Measurements from ENCODE around the gene EPHB1. TPM values are rescaled to one million over a fixed set of nuclear protein-coding genes. Genes with fewer than 3 reads are reported as not detected.

Gene EPHB1
- polyA plus RNA-seq, 4 donors, result 0.65 to 1.0 TPM; not detected in 2

GRCh38 chr3:134905647-134905935 is 110.5 kb downstream of the EPHB1 start:
- Histone ChIP-seq H3K27ac (ENCODE audit: low read depth in 1 of 3, low read length in 2 of 3) (no peak overlapping the region), H3K4me1 (ENCODE audit: control insufficient read depth in 3 of 3, insufficient read depth in 2 of 3, low read depth in 1 of 3, low read length in 2 of 3) (no peaks in the 10 kb centered on the region), H3K4me3 (ENCODE audit: low read depth in 1 of 3, low read length in 3 of 3) (no peak overlapping the region), H3K36me3 (ENCODE audit: control insufficient read depth in 3 of 3, insufficient read depth in 2 of 3, low read depth in 1 of 3, low read length in 3 of 3) (no peaks in the 10 kb centered on the region), H3K27me3 (ENCODE audit: control insufficient read depth in 3 of 3, insufficient read depth in 3 of 3, low read length in 3 of 3) (no peaks in the 10 kb centered on the region), H3K9me3 (ENCODE audit: control insufficient read depth in 2 of 2, insufficient read depth in 1 of 2, low read depth in 1 of 2, low read length in 1 of 2) (no peaks in the 10 kb centered on the region)
- DNase-seq, result no peak
- FAIRE-seq, result no peak
- whole genome bisulfite sequencing, 3 donors, result 91 to 97% (median 93%) methylated on average over 2 of the region's 2 CpGs

GRCh38 chr3:134908271-134908670 is 113.2 kb downstream of the EPHB1 start:
- Histone ChIP-seq H3K27me3 (ENCODE audit: control insufficient read depth in 3 of 3, insufficient read depth in 3 of 3, low read length in 3 of 3) (no peaks in the 10 kb centered on the region), H3K4me3 (ENCODE audit: low read depth in 1 of 3, low read length in 3 of 3) (no peak overlapping the region), H3K9me3 (ENCODE audit: control insufficient read depth in 2 of 2, insufficient read depth in 1 of 2, low read depth in 1 of 2, low read length in 1 of 2) (no peaks in the 10 kb centered on the region), H3K36me3 (ENCODE audit: control insufficient read depth in 3 of 3, insufficient read depth in 2 of 3, low read depth in 1 of 3, low read length in 3 of 3) (no peaks in the 10 kb centered on the region), H3K27ac (ENCODE audit: low read depth in 1 of 3, low read length in 2 of 3) (no peak overlapping the region), H3K4me1 (ENCODE audit: control insufficient read depth in 3 of 3, insufficient read depth in 2 of 3, low read depth in 1 of 3, low read length in 2 of 3) (no peaks in the 10 kb centered on the region)
- 62 to 74% (median 63%) methylated on average over 2 of the region's 2 CpGs for WGBS, 3 donors
- DNase-seq (no peak), FAIRE-seq (no peak)

GRCh38 chr3:134910026-134910425 is 115.0 kb downstream of the EPHB1 start:
- no peak for DNase-seq
- Histone ChIP-seq H3K9me3 (ENCODE audit: control insufficient read depth in 2 of 2, insufficient read depth in 1 of 2, low read depth in 1 of 2, low read length in 1 of 2) (no peaks in the 10 kb centered on the region), H3K36me3 (ENCODE audit: control insufficient read depth in 3 of 3, insufficient read depth in 2 of 3, low read depth in 1 of 3, low read length in 3 of 3) (no peaks in the 10 kb centered on the region), H3K27ac (ENCODE audit: low read depth in 1 of 3, low read length in 2 of 3) (no peak overlapping the region), H3K4me1 (ENCODE audit: control insufficient read depth in 3 of 3, insufficient read depth in 2 of 3, low read depth in 1 of 3, low read length in 2 of 3) (no peaks in the 10 kb centered on the region), H3K27me3 (ENCODE audit: control insufficient read depth in 3 of 3, insufficient read depth in 3 of 3, low read length in 3 of 3) (no peaks in the 10 kb centered on the region), H3K4me3 (ENCODE audit: low read depth in 1 of 3, low read length in 3 of 3) (no peak overlapping the region)
- 85 to 87% (median 87%) methylated on average over 2 of the region's 2 CpGs for WGBS, 3 donors
- no peak for FAIRE-seq

GRCh38 chr3:134911586-134912548 is 116.8 kb downstream of the EPHB1 start:
- H3K4me3 ChIP-seq (ENCODE audit: low read depth in 1 of 3, low read length in 3 of 3), result no peak overlapping the region
- no peak for FAIRE-seq
- H3K27ac ChIP-seq (ENCODE audit: low read depth in 1 of 3, low read length in 2 of 3), result no peak overlapping the region
- no peaks in the 10 kb centered on the region for H3K4me1 ChIP-seq (ENCODE audit: control insufficient read depth in 3 of 3, insufficient read depth in 2 of 3, low read depth in 1 of 3, low read length in 2 of 3)
- 79 to 91% (median 88%) methylated on average over 11 of the region's 11 CpGs for WGBS, 3 donors
- no peaks in the 10 kb centered on the region for H3K27me3 ChIP-seq (ENCODE audit: control insufficient read depth in 3 of 3, insufficient read depth in 3 of 3, low read length in 3 of 3)
- H3K9me3 ChIP-seq (ENCODE audit: control insufficient read depth in 2 of 2, insufficient read depth in 1 of 2, low read depth in 1 of 2, low read length in 1 of 2), result no peaks in the 10 kb centered on the region
- DNase-seq, result no peak
- no peaks in the 10 kb centered on the region for H3K36me3 ChIP-seq (ENCODE audit: control insufficient read depth in 3 of 3, insufficient read depth in 2 of 3, low read depth in 1 of 3, low read length in 3 of 3)

- FAIRE-seq, result no peak
- DNase-seq, result no peak
- H3K4me1 ChIP-seq (ENCODE audit: control insufficient read depth in 3 of 3, insufficient read depth in 2 of 3, low read depth in 1 of 3, low read length in 2 of 3), result no peaks in the 10 kb centered on the region
- no peaks in the 10 kb centered on the region for H3K9me3 ChIP-seq (ENCODE audit: control insufficient read depth in 2 of 2, insufficient read depth in 1 of 2, low read depth in 1 of 2, low read length in 1 of 2)
- H3K27ac ChIP-seq (ENCODE audit: low read depth in 1 of 3, low read length in 2 of 3), result no peak overlapping the region
- no peaks in the 10 kb centered on the region for H3K27me3 ChIP-seq (ENCODE audit: control insufficient read depth in 3 of 3, insufficient read depth in 3 of 3, low read length in 3 of 3)
- 92 to 98% (median 93%) methylated on average over 32 to 37 of the region's 37 CpGs for WGBS, 3 donors
- H3K36me3 ChIP-seq (ENCODE audit: control insufficient read depth in 3 of 3, insufficient read depth in 2 of 3, low read depth in 1 of 3, low read length in 3 of 3), result no peaks in the 10 kb centered on the region
- H3K4me3 ChIP-seq (ENCODE audit: low read depth in 1 of 3, low read length in 3 of 3), result no peak overlapping the region
Observed at GRCh38 chr3:134916276-134916961, 121.4 kb downstream of the EPHB1 start.

- Histone ChIP-seq H3K27ac (ENCODE audit: low read depth in 1 of 3, low read length in 2 of 3) (no peak overlapping the region), H3K27me3 (ENCODE audit: control insufficient read depth in 3 of 3, insufficient read depth in 3 of 3, low read length in 3 of 3) (no peaks in the 10 kb centered on the region), H3K4me3 (ENCODE audit: low read depth in 1 of 3, low read length in 3 of 3) (no peak overlapping the region), H3K4me1 (ENCODE audit: control insufficient read depth in 3 of 3, insufficient read depth in 2 of 3, low read depth in 1 of 3, low read length in 2 of 3) (no peaks in the 10 kb centered on the region), H3K36me3 (ENCODE audit: control insufficient read depth in 3 of 3, insufficient read depth in 2 of 3, low read depth in 1 of 3, low read length in 3 of 3) (no peaks in the 10 kb centered on the region), H3K9me3 (ENCODE audit: control insufficient read depth in 2 of 2, insufficient read depth in 1 of 2, low read depth in 1 of 2, low read length in 1 of 2) (no peaks in the 10 kb centered on the region)
- FAIRE-seq, result no peak
- no peak for DNase-seq
Observed at GRCh38 chr3:134917631-134918030, 122.6 kb downstream of the EPHB1 start.

- no peak overlapping the region for H3K27ac ChIP-seq (ENCODE audit: low read depth in 1 of 3, low read length in 2 of 3)
- DNase-seq, result no peak
- no peaks in the 10 kb centered on the region for H3K4me1 ChIP-seq (ENCODE audit: control insufficient read depth in 3 of 3, insufficient read depth in 2 of 3, low read depth in 1 of 3, low read length in 2 of 3)
- H3K36me3 ChIP-seq (ENCODE audit: control insufficient read depth in 3 of 3, insufficient read depth in 2 of 3, low read depth in 1 of 3, low read length in 3 of 3), result no peaks in the 10 kb centered on the region
- no peak overlapping the region for H3K4me3 ChIP-seq (ENCODE audit: low read depth in 1 of 3, low read length in 3 of 3)
- peaks cover 0 to 2% of the 10 kb centered on the region in 2 donors for H3K9me3 ChIP-seq (ENCODE audit: control insufficient read depth in 2 of 2, insufficient read depth in 1 of 2, low read depth in 1 of 2, low read length in 1 of 2)
- FAIRE-seq, result no peak
- 0 to 42% (median 25%) methylated on average over 1 of the region's 1 CpG for WGBS, 3 donors
- no peaks in the 10 kb centered on the region for H3K27me3 ChIP-seq (ENCODE audit: control insufficient read depth in 3 of 3, insufficient read depth in 3 of 3, low read length in 3 of 3)
Observed at GRCh38 chr3:134918441-134918840, 123.4 kb downstream of the EPHB1 start.

GRCh38 chr3:134922101-134922500 is 127.0 kb downstream of the EPHB1 start:
- no peaks in the 10 kb centered on the region for H3K4me1 ChIP-seq (ENCODE audit: control insufficient read depth in 3 of 3, insufficient read depth in 2 of 3, low read depth in 1 of 3, low read length in 2 of 3)
- DNase-seq, result no peak
- peaks cover 0 to 18% of the 10 kb centered on the region in 2 donors for H3K9me3 ChIP-seq (ENCODE audit: control insufficient read depth in 2 of 2, insufficient read depth in 1 of 2, low read depth in 1 of 2, low read length in 1 of 2)
- no peak for FAIRE-seq
- H3K27ac ChIP-seq (ENCODE audit: low read depth in 1 of 3, low read length in 2 of 3), result no peak overlapping the region
- H3K4me3 ChIP-seq (ENCODE audit: low read depth in 1 of 3, low read length in 3 of 3), result no peak overlapping the region
- no peaks in the 10 kb centered on the region for H3K36me3 ChIP-seq (ENCODE audit: control insufficient read depth in 3 of 3, insufficient read depth in 2 of 3, low read depth in 1 of 3, low read length in 3 of 3)
- no peaks in the 10 kb centered on the region for H3K27me3 ChIP-seq (ENCODE audit: control insufficient read depth in 3 of 3, insufficient read depth in 3 of 3, low read length in 3 of 3)
- WGBS, 3 donors, result 86 to 93% (median 89%) methylated on average over 3 of the region's 3 CpGs
